NCI-H187 treated with DMSO at 0.1 percent for 48 hours (cell line): ENCODE measurements around the gene ROCK2.
"Not testable (repeated sequence)": the region's sequence is repeated elsewhere in the genome, so short reads cannot be mapped to it uniquely, and the experiment has no call there.

Experiments used
- DNase-seq: peaks from one replicate; lab custom pipeline; 2025; lab: John Stamatoyannopoulos, UW

The ROCK2 gene

GRCh38 chr2:11234309-11234708 is 110.1 kb downstream of the ROCK2 start:
- no peak for DNase-seq

- not testable (repeated sequence) for DNase-seq
Measured at GRCh38 chr2:11231193-11231592, 113.2 kb downstream of the ROCK2 start.

- no peak for DNase-seq
Measured at GRCh38 chr2:11228692-11229091, 115.7 kb downstream of the ROCK2 start.

GRCh38 chr2:11227595-11227994 is 116.8 kb downstream of the ROCK2 start:
- no peak for DNase-seq

GRCh38 chr2:11224887-11225286 is 119.5 kb downstream of the ROCK2 start:
- DNase-seq = no peak

GRCh38 chr2:11222845-11223244 is 121.6 kb downstream of the ROCK2 start:
- no peak for DNase-seq

GRCh38 chr2:11220445-11220844 is 124.0 kb downstream of the ROCK2 start:
- no peak for DNase-seq

- no peak for DNase-seq
Measured at GRCh38 chr2:11215407-11215806, 129.0 kb downstream of the ROCK2 start.

GRCh38 chr2:11214770-11215169 is 129.7 kb downstream of the ROCK2 start:
- DNase-seq = no peak

- no peak for DNase-seq
Measured at GRCh38 chr2:11213975-11214374, 130.5 kb downstream of the ROCK2 start.

GRCh38 chr2:11213090-11213638 is 131.3 kb downstream of the ROCK2 start:
- DNase-seq = no peak

- DNase-seq = no peak
Measured at GRCh38 chr2:11212645-11213044, 131.8 kb downstream of the ROCK2 start.

GRCh38 chr2:11208083-11208482 is 136.4 kb downstream of the ROCK2 start:
- DNase-seq = no peak

- no peak for DNase-seq
Measured at GRCh38 chr2:11203480-11203879, 141.0 kb downstream of the ROCK2 start.

- DNase-seq = no peak
Measured at GRCh38 chr2:11201969-11202368, 142.5 kb downstream of the ROCK2 start.

- DNase-seq = no peak
Measured at GRCh38 chr2:11200651-11201050, 143.8 kb downstream of the ROCK2 start.

- DNase-seq = no peak
Measured at GRCh38 chr2:11196246-11196645, 148.2 kb downstream of the ROCK2 start.

- DNase-seq = no peak
Measured at GRCh38 chr2:11187731-11188130, 156.7 kb downstream of the ROCK2 start.

GRCh38 chr2:11187083-11187619 is 157.3 kb downstream of the ROCK2 start:
- DNase-seq = no peak

GRCh38 chr2:11186145-11186544 is 158.3 kb downstream of the ROCK2 start:
- no peak for DNase-seq

GRCh38 chr2:11182951-11183350 is 161.5 kb downstream of the ROCK2 start:
- no peak for DNase-seq

- DNase-seq = no peak
Measured at GRCh38 chr2:11180653-11181052, 163.8 kb downstream of the ROCK2 start.

GRCh38 chr2:11179899-11180298 is 164.5 kb downstream of the ROCK2 start:
- no peak for DNase-seq

- DNase-seq = no peak
Measured at GRCh38 chr2:11179196-11179595, 165.2 kb downstream of the ROCK2 start.
